ENCODE data around the gene ACAD11. TPM values are rescaled to one million over a fixed set of nuclear protein-coding genes. Genes with fewer than 3 reads are reported as not detected.
A peak's percentile ranks its signal among the peaks of the same experiment; 100 is the strongest.

The ACAD11 gene
- total and polyA plus RNA-seq, 2 experiments from 2014 or later = 15.6 to 17.3 TPM

DNA sequence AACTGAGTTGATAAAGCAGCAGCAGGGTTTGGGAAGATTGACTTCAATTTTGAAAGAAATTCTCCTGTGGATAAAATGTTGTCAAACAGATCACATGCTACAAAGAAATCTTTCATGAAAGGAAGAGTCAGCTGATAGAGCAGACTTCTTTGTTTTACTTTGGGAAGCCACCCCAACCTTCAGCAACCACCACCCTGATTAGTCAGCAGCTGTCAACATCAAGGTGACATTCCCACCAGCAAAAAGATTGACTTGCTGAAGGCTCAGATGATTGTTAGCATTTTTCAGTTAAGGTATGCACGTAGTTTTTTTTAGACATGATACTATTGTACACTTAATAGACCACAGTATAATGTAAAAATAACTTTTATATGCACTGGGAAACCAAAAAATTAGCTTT is 150.1 kb downstream of the ACAD11 start:
- Histone ChIP-seq H3K79me2 (ENCODE audit: insufficient read depth) (no peaks in the 10 kb centered on the region), H3K36me3 (ENCODE audit: low read depth) (peaks cover 57% of the 10 kb centered on the region), H4K20me1 (ENCODE audit: insufficient read depth) (no peaks in the 10 kb centered on the region), H3K9ac (0 out of 2 replicates have a peak overlapping the region, but pooled peaks have one; percentile 8), H3K9me3 (ENCODE audit: low read depth) (no peaks in the 10 kb centered on the region), H3K4me2 (ENCODE audit: unreplicated experiment) (no peak overlapping the region), H3K4me1 (ENCODE audit: insufficient read depth) (peaks cover 24% of the 10 kb centered on the region), H3F3A (ENCODE audit: insufficient read depth) (peaks cover 33% of the 10 kb centered on the region; the same call in 1 of the 2 replicates), H3K27ac (peak overlapping the region; percentile 57), H3K27me3 (replicated peaks; ENCODE audit: insufficient read depth) (no peaks in the 10 kb centered on the region), H3K4me3 (no peak overlapping the region), H2AFZ (no peak overlapping the region), H3K9me2 (ENCODE audit: insufficient read depth) (no peaks in the 10 kb centered on the region)
- WGBS, 2 experiments (ENCODE audit: low coverage in 1 of 2, low lambda C conversion rate in 2 of 2, missing lambda C conversion rate in 2 of 2) = 92 to 100% methylated on average over 1 of the region's 1 CpG
- TF ChIP-seq EZH2phosphoT487 (IDR thresholded peaks at IDR 0.05; ENCODE audit: insufficient read depth, low read depth) (no peak), EZH2 (IDR thresholded peaks at IDR 0.05; ENCODE audit: insufficient read depth, poor library complexity, severe bottlenecking) (no peak)
- no peak for DNase-seq
- in situ Hi-C loops (cut with MboI) = no loop called here

DNA sequence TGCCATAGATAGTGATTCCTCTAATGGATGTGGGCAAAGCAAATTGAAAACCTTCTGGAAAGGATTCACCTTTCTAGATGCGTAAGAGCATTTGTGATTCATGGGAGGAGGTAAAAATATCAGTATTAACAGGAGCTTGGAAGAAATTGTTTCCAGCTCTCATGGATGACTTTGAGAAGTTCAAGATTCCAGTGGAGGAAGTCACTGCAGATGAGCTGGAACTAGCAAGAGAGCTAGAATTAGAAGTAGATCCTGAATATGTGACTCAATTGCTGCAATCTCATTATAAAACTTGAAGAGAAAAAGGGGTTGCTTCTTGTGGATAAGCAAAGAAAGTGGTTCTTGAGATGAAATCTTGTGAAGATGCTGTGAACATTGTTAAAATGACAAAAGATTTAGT is 150.5 kb downstream of the ACAD11 start:
- TF ChIP-seq EZH2 (IDR thresholded peaks at IDR 0.05; ENCODE audit: insufficient read depth, poor library complexity, severe bottlenecking) = no peak
- TF ChIP-seq EZH2phosphoT487 (IDR thresholded peaks at IDR 0.05; ENCODE audit: insufficient read depth, low read depth) = no peak
- Histone ChIP-seq H4K20me1 (ENCODE audit: insufficient read depth) (no peaks in the 10 kb centered on the region), H3K9me3 (ENCODE audit: low read depth) (no peaks in the 10 kb centered on the region), H3K4me3 (no peak overlapping the region), H3K27me3 (replicated peaks; ENCODE audit: insufficient read depth) (no peaks in the 10 kb centered on the region), H3F3A (ENCODE audit: insufficient read depth) (peaks cover 33% of the 10 kb centered on the region; the same call in 1 of the 2 replicates), H3K4me2 (ENCODE audit: unreplicated experiment) (no peak overlapping the region), H2AFZ (no peak overlapping the region), H3K9ac (0 out of 2 replicates have a peak overlapping the region, but pooled peaks have one; percentile 8), H3K9me2 (ENCODE audit: insufficient read depth) (no peaks in the 10 kb centered on the region), H3K27ac (peak overlapping the region; percentile 57), H3K4me1 (ENCODE audit: insufficient read depth) (peaks cover 24% of the 10 kb centered on the region), H3K36me3 (ENCODE audit: low read depth) (peaks cover 53% of the 10 kb centered on the region), H3K79me2 (ENCODE audit: insufficient read depth) (no peaks in the 10 kb centered on the region)
- peak; percentile 70 for DNase-seq
- 71 to 80% methylated on average over 1 of the region's 1 CpG for WGBS, 2 experiments (ENCODE audit: low coverage in 1 of 2, low lambda C conversion rate in 2 of 2, missing lambda C conversion rate in 2 of 2)
- in situ Hi-C loops (cut with MboI) = no loop called here

Other genes starting within 250 kb of the ACAD11 start
- gene DNAJC13, start 242.3 kb downstream of the ACAD11 start, total RNA-seq (2014; rRNA removed; shearing (Covaris generic)) = 51.1 and 51.5 TPM in 2 replicates
- 17.1 and 17.8 TPM in 2 replicates for gene DNAJC13, start 242.3 kb downstream of the ACAD11 start, polyA plus RNA-seq (2016; fragmentation: Nextera tagmentation; extraction: Ambion mirVana)
- 25.0 and 25.2 TPM in 2 replicates for gene ACKR4, start 62.5 kb downstream of the ACAD11 start, total RNA-seq (2014; rRNA removed; shearing (Covaris generic))
- gene ACKR4, start 62.5 kb downstream of the ACAD11 start, polyA plus RNA-seq (2016; fragmentation: Nextera tagmentation; extraction: Ambion mirVana) = 13.4 and 14.8 TPM in 2 replicates
- 46.3 and 61.2 TPM in 2 replicates for gene UBA5, start 520 bp upstream of the ACAD11 start, total RNA-seq (2014; rRNA removed; shearing (Covaris generic))
- gene UBA5, start 520 bp upstream of the ACAD11 start, polyA plus RNA-seq (2016; fragmentation: Nextera tagmentation; extraction: Ambion mirVana) = 48.1 and 58.3 TPM in 2 replicates
- gene NPHP3, start 62.6 kb upstream of the ACAD11 start, total RNA-seq (2014; rRNA removed; shearing (Covaris generic)) = 27.2 and 29.5 TPM in 2 replicates
- gene NPHP3, start 62.6 kb upstream of the ACAD11 start, polyA plus RNA-seq (2016; fragmentation: Nextera tagmentation; extraction: Ambion mirVana) = 10.5 and 11.6 TPM in 2 replicates